Loucy (cell line): ENCODE results near the gene ASCC1.

Source experiments
- H2AFZ ChIP-seq: fragments of 200-600 bp; sonication (generic); 2 replicates; pipeline ENCODE4 v1.6.0; 2016; ENCODE audit warnings: antibody characterized with exemption, mild to moderate bottlenecking, low read length, moderate library complexity
- H3F3A ChIP-seq: fragments of 200-600 bp; 2 replicates; pipeline ENCODE4 v1.6.0; 2016; ENCODE audit warnings: antibody characterized with exemption, low read depth, mild to moderate bottlenecking
- H3K27me3 ChIP-seq: fragments of 200-600 bp; sonication (generic); 2 replicates; pipeline ENCODE4 v1.6.1; 2014; ENCODE audit warnings: low read length, mild to moderate bottlenecking; ENCODE audit not compliant: insufficient read depth, poor library complexity, severe bottlenecking
- H3K36me3 ChIP-seq: fragments of 200-600 bp; sonication (generic); 2 replicates; pipeline ENCODE4 v1.6.1; 2016; ENCODE audit warnings: low read length; ENCODE audit not compliant: insufficient read depth
- H3K4me1 ChIP-seq: fragments of 200-600 bp; sonication (generic); 2 replicates; pipeline ENCODE4 v1.5.1; 2014; ENCODE audit warnings: low read length, mild to moderate bottlenecking; ENCODE audit not compliant: insufficient read depth, poor library complexity, severe bottlenecking
- H3K4me2 ChIP-seq: fragments of 200-600 bp; sonication (generic); 2 replicates; pipeline ENCODE4 v1.6.0; 2014; ENCODE audit warnings: antibody characterized with exemption, low read length, low read depth, mild to moderate bottlenecking; ENCODE audit not compliant: poor library complexity, severe bottlenecking
- H3K4me3 ChIP-seq: fragments of 200-600 bp; sonication (generic); 2 replicates; pipeline ENCODE4 v1.5.1; 2014; ENCODE audit warnings: low read length, mild to moderate bottlenecking, mixed read lengths; ENCODE audit not compliant: poor library complexity, severe bottlenecking
- H3K79me2 ChIP-seq: fragments of 200-600 bp; sonication (generic); 2 replicates; pipeline ENCODE4 v1.6.1; 2014; ENCODE audit warnings: low read length; ENCODE audit not compliant: insufficient read depth
- H3K9ac ChIP-seq: fragments of 200-600 bp; sonication (generic); 2 replicates; pipeline ENCODE4 v1.6.0; 2014; ENCODE audit warnings: mild to moderate bottlenecking, low read depth, low read length, moderate library complexity; ENCODE audit not compliant: poor library complexity, severe bottlenecking
- H3K9me2 ChIP-seq: fragments of 200-600 bp; sonication (generic); replicated peaks from 2 replicates; pipeline ENCODE4 v1.6.1; 2016; ENCODE audit warnings: low read depth, low read length, mixed read lengths
- H3K9me3 ChIP-seq: fragments of 200-600 bp; sonication (generic); 2 replicates; pipeline ENCODE4 v1.6.1; 2014; ENCODE audit warnings: mild to moderate bottlenecking, antibody characterized with exemption, low read length, low read depth; ENCODE audit not compliant: insufficient read depth
- H4K20me1 ChIP-seq: fragments of 200-600 bp; sonication (generic); 2 replicates; pipeline ENCODE4 v1.6.0; 2014; ENCODE audit warnings: antibody characterized with exemption, low read length, mild to moderate bottlenecking; ENCODE audit not compliant: insufficient read depth, poor library complexity, severe bottlenecking
- EZH2phosphoT487 ChIP-seq: fragments of 200-600 bp; IDR thresholded peaks from 2 replicates; pipeline ENCODE4 v1.6.1; 2018; ENCODE audit warnings: antibody characterized with exemption, mild to moderate bottlenecking, moderate library complexity, borderline replicate concordance
- TF ChIP-seq, protein P1 (sequence below): fragments of 200-600 bp; sonication (generic); conservative IDR thresholded peaks from 2 replicates; pipeline ENCODE4 v1.5.1; 2014; ENCODE audit warnings: mild to moderate bottlenecking, antibody characterized with exemption, low read length

The ASCC1 gene

DNA sequence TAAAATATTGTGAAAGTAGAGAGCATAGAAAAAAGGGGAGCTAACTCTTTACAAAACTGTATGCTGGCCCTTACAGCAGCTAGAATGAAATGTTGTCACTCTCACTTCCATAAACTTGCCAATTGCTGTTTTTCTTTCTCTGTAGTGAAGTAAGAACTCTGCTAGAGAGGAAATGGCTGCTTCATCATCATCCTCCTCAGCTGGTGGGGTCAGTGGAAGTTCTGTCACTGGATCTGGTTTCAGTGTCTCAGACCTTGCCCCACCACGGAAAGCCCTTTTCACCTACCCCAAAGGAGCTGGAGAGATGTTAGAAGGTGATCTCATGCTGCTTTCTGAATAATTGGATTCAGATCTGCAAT, 7.6 kb upstream of the ASCC1 start:
- H3K4me1 ChIP-seq, result peaks cover 24% of the 10 kb centered on the region
- H3K36me3 ChIP-seq, result peaks cover 3% of the 10 kb centered on the region; the same call in 1 of the 2 replicates
- H3K4me3 ChIP-seq, result no peak overlapping the region
- no peaks in the 10 kb centered on the region for H3K27me3 ChIP-seq
- no peak overlapping the region for H3K4me2 ChIP-seq
- H3K79me2 ChIP-seq, result peaks cover 46% of the 10 kb centered on the region
- peak overlapping the region; percentile 19 for H3K9ac ChIP-seq
- H2AFZ ChIP-seq, result no peak overlapping the region
- no peak for TF ChIP-seq EZH2phosphoT487
- TF ChIP-seq, protein P1, sequence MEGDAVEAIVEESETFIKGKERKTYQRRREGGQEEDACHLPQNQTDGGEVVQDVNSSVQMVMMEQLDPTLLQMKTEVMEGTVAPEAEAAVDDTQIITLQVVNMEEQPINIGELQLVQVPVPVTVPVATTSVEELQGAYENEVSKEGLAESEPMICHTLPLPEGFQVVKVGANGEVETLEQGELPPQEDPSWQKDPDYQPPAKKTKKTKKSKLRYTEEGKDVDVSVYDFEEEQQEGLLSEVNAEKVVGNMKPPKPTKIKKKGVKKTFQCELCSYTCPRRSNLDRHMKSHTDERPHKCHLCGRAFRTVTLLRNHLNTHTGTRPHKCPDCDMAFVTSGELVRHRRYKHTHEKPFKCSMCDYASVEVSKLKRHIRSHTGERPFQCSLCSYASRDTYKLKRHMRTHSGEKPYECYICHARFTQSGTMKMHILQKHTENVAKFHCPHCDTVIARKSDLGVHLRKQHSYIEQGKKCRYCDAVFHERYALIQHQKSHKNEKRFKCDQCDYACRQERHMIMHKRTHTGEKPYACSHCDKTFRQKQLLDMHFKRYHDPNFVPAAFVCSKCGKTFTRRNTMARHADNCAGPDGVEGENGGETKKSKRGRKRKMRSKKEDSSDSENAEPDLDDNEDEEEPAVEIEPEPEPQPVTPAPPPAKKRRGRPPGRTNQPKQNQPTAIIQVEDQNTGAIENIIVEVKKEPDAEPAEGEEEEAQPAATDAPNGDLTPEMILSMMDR, result no peak
- no peaks in the 10 kb centered on the region for H3K9me2 ChIP-seq
- H3K9me3 ChIP-seq, result no peaks in the 10 kb centered on the region
- peaks cover 7% of the 10 kb centered on the region; the same call in 1 of the 2 replicates for H3F3A ChIP-seq
- peaks cover 6% of the 10 kb centered on the region for H4K20me1 ChIP-seq

DNA sequence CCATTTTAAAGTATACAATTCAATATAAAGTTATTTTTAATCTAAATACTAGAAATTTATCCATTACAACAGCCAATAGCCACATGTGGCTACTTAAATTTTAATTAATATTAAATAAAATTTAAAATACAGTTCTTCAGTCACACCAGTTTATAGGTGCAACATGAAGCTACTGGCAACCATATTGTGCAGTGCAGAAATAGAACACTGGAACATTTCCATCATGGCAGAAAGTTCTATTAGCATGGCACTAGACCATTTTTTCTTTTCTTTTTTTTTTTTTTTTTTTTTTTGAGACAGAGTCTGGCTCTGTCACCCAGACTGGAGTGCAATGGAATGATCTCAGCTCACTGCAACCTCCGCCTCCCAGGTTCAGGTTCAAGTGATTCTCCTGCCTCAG, 5.2 kb upstream of the ASCC1 start:
- peaks cover 10% of the 10 kb centered on the region; the same call in 1 of the 2 replicates for H3F3A ChIP-seq
- H3K9me2 ChIP-seq, result no peaks in the 10 kb centered on the region
- H2AFZ ChIP-seq, result no peak overlapping the region
- H3K9ac ChIP-seq, result no peak overlapping the region
- H3K4me1 ChIP-seq, result peaks cover 32% of the 10 kb centered on the region
- H3K9me3 ChIP-seq, result no peaks in the 10 kb centered on the region
- H3K36me3 ChIP-seq, result peaks cover 3% of the 10 kb centered on the region; the same call in 1 of the 2 replicates
- TF ChIP-seq EZH2phosphoT487, result no peak
- TF ChIP-seq, protein P1, result no peak
- H3K4me2 ChIP-seq, result no peak overlapping the region
- peaks cover 53% of the 10 kb centered on the region for H3K79me2 ChIP-seq
- no peak overlapping the region for H3K4me3 ChIP-seq
- H4K20me1 ChIP-seq, result peaks cover 22% of the 10 kb centered on the region
- H3K27me3 ChIP-seq, result no peaks in the 10 kb centered on the region

DNA sequence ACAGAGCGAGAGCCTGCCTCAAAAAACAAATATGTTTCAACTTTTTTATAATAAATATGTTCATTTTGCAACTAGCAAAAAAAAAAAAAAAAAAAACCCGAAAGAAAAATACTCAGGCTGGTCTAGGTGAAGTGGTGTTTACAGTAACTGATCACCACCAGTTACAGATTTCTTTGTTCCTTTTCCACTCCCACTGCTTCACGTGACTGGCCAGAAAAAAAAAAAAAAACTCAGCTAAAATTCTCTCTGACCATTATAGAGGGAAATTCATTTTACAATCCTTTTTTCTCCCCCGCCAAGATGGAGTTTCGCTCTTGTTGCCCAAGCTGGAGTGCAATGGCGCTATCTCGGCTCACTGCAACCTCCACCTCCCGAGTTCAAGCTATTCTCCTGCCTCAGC, 4.6 kb upstream of the ASCC1 start:
- H3K36me3 ChIP-seq, result peaks cover 3% of the 10 kb centered on the region; the same call in 1 of the 2 replicates
- peaks cover 53% of the 10 kb centered on the region for H3K79me2 ChIP-seq

More for the DNA sequence above, 4.6 kb upstream of the ASCC1 start:
- Histone ChIP-seq H2AFZ (no peak overlapping the region), H3K4me2 (no peak overlapping the region), H3K27me3 (no peaks in the 10 kb centered on the region), H3F3A (peaks cover 10% of the 10 kb centered on the region; the same call in 1 of the 2 replicates), H3K4me3 (no peak overlapping the region), H3K9me3 (no peaks in the 10 kb centered on the region), H4K20me1 (peaks cover 22% of the 10 kb centered on the region), H3K9ac (no peak overlapping the region), H3K9me2 (no peaks in the 10 kb centered on the region), H3K4me1 (peaks cover 31% of the 10 kb centered on the region)
- TF ChIP-seq, protein P1, result no peak
- no peak for TF ChIP-seq EZH2phosphoT487
